Measurements from ENCODE around the gene DUSP28. TPM values are rescaled to one million over a fixed set of nuclear protein-coding genes. Genes with fewer than 3 reads are reported as not detected.

DUSP28 gene
- total and polyA plus RNA-seq, 10 of the 15 experiments (the other 5 are each of a cell fraction or from before 2014, with no cell fraction given): 2.5 to 12.5 (median 6.4) TPM

DNA sequence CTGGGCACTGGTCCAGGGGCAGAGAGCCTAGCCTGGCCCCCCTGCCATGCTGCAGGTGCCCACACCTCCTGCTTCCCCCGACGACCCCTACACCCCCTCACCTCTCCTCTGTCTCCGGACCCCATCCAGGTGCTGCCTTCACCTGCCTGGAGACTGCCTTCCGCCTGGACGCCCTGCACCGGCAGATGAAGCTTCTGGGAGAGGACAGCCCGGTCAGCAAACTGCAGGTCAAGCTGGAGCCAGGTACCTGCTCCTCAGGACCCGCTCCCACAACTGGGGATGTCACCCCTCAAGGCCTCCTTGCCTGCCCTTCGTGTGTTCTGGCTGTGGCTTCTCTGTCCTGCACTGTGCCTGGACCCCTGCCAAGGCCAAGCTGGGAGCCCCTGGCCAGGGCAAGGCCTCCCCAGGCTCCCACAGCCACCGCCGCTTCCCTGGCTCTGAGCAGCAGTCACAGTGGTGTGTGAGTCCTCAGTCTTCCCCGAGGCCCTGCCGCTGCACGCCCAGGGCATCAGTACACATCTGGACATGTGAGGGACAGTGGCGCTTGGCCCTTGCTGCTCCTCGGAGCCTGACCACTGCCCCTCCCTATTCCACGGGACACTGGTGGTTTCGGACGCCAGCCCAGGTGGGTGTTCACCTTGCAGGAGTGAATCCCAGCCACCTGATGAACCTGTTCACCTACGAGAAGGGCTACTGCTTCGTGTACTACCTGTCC, 14.4 kb downstream of the DUSP28 start (continued):
- TF ChIP-seq NFYB (IDR thresholded peaks at IDR 0.05; ENCODE audit: insufficient read depth, low read depth, low read length) (no peak), SRF (IDR thresholded peaks at IDR 0.05; ENCODE audit: low read depth in 2 of 2, low read length in 2 of 2) (no peak), BRCA1 (IDR thresholded peaks at IDR 0.05; ENCODE audit: low read depth, low read length) (no peak)

DNA sequence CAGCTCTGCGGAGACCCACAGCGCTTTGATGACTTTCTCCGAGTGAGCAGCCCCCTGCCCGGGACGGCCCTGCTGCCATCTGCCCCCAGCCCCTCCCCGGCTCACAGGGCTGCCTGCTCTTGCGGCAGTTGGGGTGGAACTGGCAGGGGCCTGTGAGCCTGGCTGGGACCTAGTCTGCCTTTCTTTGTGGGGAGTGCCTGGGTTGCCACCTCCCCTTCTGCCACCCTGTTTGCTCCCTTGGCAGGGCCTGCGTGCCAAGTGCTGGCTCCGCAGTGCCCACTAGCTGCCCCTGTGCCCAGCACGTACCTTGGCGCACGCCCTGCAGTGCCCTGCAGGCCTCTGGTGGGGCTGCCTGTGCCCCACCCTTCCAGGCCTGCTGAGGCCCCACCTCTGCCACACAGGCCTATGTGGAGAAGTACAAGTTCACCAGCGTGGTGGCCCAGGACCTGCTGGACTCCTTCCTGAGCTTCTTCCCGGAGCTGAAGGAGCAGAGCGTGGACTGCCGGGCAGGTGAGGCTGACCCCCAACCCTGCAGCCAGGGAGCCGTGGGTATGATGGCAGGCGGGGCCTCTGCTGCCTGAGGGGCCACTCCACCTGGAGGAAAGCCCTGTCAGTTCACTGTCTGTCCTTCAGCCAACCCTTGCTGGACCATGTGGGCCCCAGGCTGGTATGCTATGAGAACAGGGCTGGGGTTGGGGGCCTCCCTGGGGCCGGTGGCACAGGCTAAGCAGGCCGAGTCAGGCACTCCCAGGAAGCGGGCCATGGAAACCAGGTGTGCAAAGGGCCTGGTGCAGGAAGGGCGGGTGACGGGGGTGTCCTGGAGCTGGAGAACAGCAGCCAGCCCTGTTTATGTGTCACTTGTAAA, 15.2 kb downstream of the DUSP28 start:
- BruUV-seq (replicated peaks): no TSS peak
- ATAC-seq (no peak), FAIRE-seq (no peak), DNase-seq (ENCODE audit: low read depth, low spot score) (no peak)
- TF ChIP-seq CBFB (IDR thresholded peaks at IDR 0.05; ENCODE audit: low read depth): no peak
- no peak for TF ChIP-seq NFYA (IDR thresholded peaks at IDR 0.05; ENCODE audit: borderline replicate concordance, low read depth, low read length)
- TF ChIP-seq MXI1 (IDR thresholded peaks at IDR 0.05; ENCODE audit: low read depth, low read length): no peak
- no peak for TF ChIP-seq NRF1 (conservative IDR thresholded peaks at IDR 0.05; ENCODE audit: low read depth, low read length)
- no peak for TF ChIP-seq FOXM1 (IDR thresholded peaks at IDR 0.05; ENCODE audit: low read depth, low read length)
- no peak for TF ChIP-seq CREB1 (IDR thresholded peaks at IDR 0.05; ENCODE audit: low read depth)
- Histone ChIP-seq H2AFZ (ENCODE audit: control insufficient read depth, low read depth, low read length) (no peak overlapping the region), H4K20me1 (ENCODE audit: control insufficient read depth, insufficient read depth) (no peaks in the 10 kb centered on the region; the same call in 1 of the 2 replicates), H3K27me3 (replicated peaks in 1 of 2; ENCODE audit: control insufficient read depth in 2 of 2, insufficient read depth in 2 of 2, low read length in 1 of 2) (no peaks in the 10 kb centered on the region), H3K9ac (ENCODE audit: control insufficient read depth, insufficient read depth, low read length) (no peak overlapping the region), H3K79me2 (ENCODE audit: control insufficient read depth, insufficient read depth, low read length) (peaks cover 4% of the 10 kb centered on the region), H3K36me3 (ENCODE audit: control insufficient read depth in 2 of 2, insufficient read depth in 2 of 2, low read length in 1 of 2) (peaks cover 0 to 7% of the 10 kb centered on the region in 2 experiments; a peak in 3 of 4 replicates), H3K4me3 (no peak overlapping the region), H3K4me2 (ENCODE audit: control insufficient read depth, insufficient read depth) (no peak overlapping the region), H3K27ac (ENCODE audit: control insufficient read depth, insufficient read depth) (no peak overlapping the region), H3K4me1 (ENCODE audit: control insufficient read depth, insufficient read depth, low read length) (peaks cover 22% of the 10 kb centered on the region), H3K9me3 (replicated peaks; ENCODE audit: control insufficient read depth, insufficient read depth, low read length) (no peaks in the 10 kb centered on the region)
- POLR2A ChIA-PET: interaction anchor here (1.0 kb wide), 1 partner anchor 11 kb away, joined by 3 read pairs; the partner anchor contains the start of gene CAPN10
- intact Hi-C loops (cut with micrococcal nuclease; ENCODE audit: unreplicated experiment) (no loop called here), in situ Hi-C loops (cut with MboI) (no loop called here)
- RAD21 ChIA-PET (ENCODE audit: unreplicated experiment): no interaction called here
- 85% methylated on average over 20 of the region's 23 CpGs for WGBS (ENCODE audit: insufficient coverage, insufficient replicate concordance, low lambda C conversion rate, missing lambda C conversion rate)
- SMC1A ChIA-PET (ENCODE audit: uncharacterized antibody, unreplicated experiment): no interaction called here
- CTCF ChIA-PET: no interaction called here
